H1 (cell line): ENCODE measurements around the gene PCDHA7. TPM values are rescaled to one million over a fixed set of nuclear protein-coding genes. Genes with fewer than 3 reads are reported as not detected.
"Not testable (repeated sequence)": the region's sequence is repeated elsewhere in the genome, so short reads cannot be mapped to it uniquely, and the experiment has no call there.

Experiments used
- CTCF ChIA-PET: fragments of 300-600 bp; sonication (Branson Sonifier 250); formaldehyde crosslinking; loops from one replicate; lab custom pipeline; 2021; ENCODE audit not compliant: partially characterized antibody; lab: Charles Lee
- POLR2A ChIA-PET: fragments of 300-600 bp; sonication (Branson Sonifier 250); formaldehyde crosslinking; loops from one replicate; lab custom pipeline; 2021; ENCODE audit warnings: inconsistent platforms; ENCODE audit not compliant: partially characterized antibody; lab: Charles Lee
- DNase-seq, 2 experiments: peaks; one replicate each; pipeline versions ENCODE4 v3.0.0 to v3.0.0-alpha.2; 2010 to 2022; ENCODE audit warnings: low spot score in 2 of 2, low read depth in 1 of 2, mixed read lengths in 1 of 2
- FAIRE-seq: peaks from 2 replicates; lab custom pipeline; 2011; peaks lifted over from hg19 to GRCh38; lab: Jason Lieb, UNC
- H2AFZ ChIP-seq: 2 replicates; pipeline ENCODE4 v1.8.1; 2012; ENCODE audit warnings: low read length, inconsistent platforms
- H2AK5ac ChIP-seq: 2 replicates; pipeline ENCODE4 v1.6.1; 2013; ENCODE audit warnings: low read depth, low read length
- H2BK120ac ChIP-seq: replicated peaks from 2 replicates; pipeline ENCODE3; 2013; ENCODE audit warnings: low read depth, low read length, inconsistent platforms
- H2BK12ac ChIP-seq: 2 replicates; pipeline ENCODE4 v1.6.1; 2013; ENCODE audit warnings: low read depth, low read length
- H2BK15ac ChIP-seq: 2 replicates; pipeline ENCODE4 v1.6.1; 2013; ENCODE audit warnings: low read length
- H2BK20ac ChIP-seq: 2 replicates; pipeline ENCODE4 v1.6.1; 2013; ENCODE audit warnings: low read length
- H2BK5ac ChIP-seq: 2 replicates; pipeline ENCODE4 v1.6.1; 2013; ENCODE audit warnings: low read depth, low read length
- H3K14ac ChIP-seq: 2 replicates; pipeline ENCODE4 v1.6.1; 2013; ENCODE audit warnings: inconsistent platforms; ENCODE audit not compliant: insufficient read length
- H3K18ac ChIP-seq: 2 replicates; pipeline ENCODE4 v1.6.1; 2013; ENCODE audit warnings: low read length; ENCODE audit errors: extremely low read depth
- H3K23ac ChIP-seq: 2 replicates; pipeline ENCODE4 v1.6.1; 2013; ENCODE audit warnings: inconsistent platforms; ENCODE audit not compliant: insufficient read length
- H3K23me2 ChIP-seq: 2 replicates; pipeline ENCODE4 v1.6.1; 2013; ENCODE audit warnings: low read depth, low read length
- H3K27ac ChIP-seq: 2 replicates; pipeline ENCODE4 v1.6.1; 2011; ENCODE audit warnings: low read depth, low read length, inconsistent platforms
- H3K27me3 ChIP-seq, 4 experiments: replicated peaks in 1 of 4; 1 replicate in 1 of 4; 2 replicates in 3 of 4; pipeline versions ENCODE4 v1.6.1 to v1.8.1; 2011 to 2013; ENCODE audit warnings: low read length in 3 of 4, mild to moderate bottlenecking in 3 of 4, inconsistent platforms in 2 of 4, mixed read lengths in 2 of 4, moderate library complexity in 1 of 4; ENCODE audit not compliant: control insufficient read depth in 3 of 4, insufficient read depth in 3 of 4; ENCODE audit errors: extremely low read depth in 1 of 4
- H3K36me3 ChIP-seq, 4 experiments: 2 replicates each; pipeline versions ENCODE4 v1.6.1 to v1.8.1; 2011 to 2013; ENCODE audit warnings: mild to moderate bottlenecking in 4 of 4, low read length in 3 of 4, moderate library complexity in 2 of 4, control low read depth in 1 of 4, inconsistent platforms in 1 of 4; ENCODE audit not compliant: insufficient read depth in 4 of 4, control insufficient read depth in 2 of 4
- H3K4ac ChIP-seq: replicated peaks from 2 replicates; pipeline ENCODE3; 2013; ENCODE audit warnings: low read length, low read depth, mixed read lengths, inconsistent platforms; ENCODE audit not compliant: insufficient read length
- H3K4me1 ChIP-seq, 4 experiments: replicated peaks in 1 of 4; 1 replicate in 1 of 4; 2 replicates in 3 of 4; pipeline versions ENCODE4 v1.6.1 to v1.8.1; 2011 to 2013; ENCODE audit warnings: low read length in 3 of 4, inconsistent platforms in 2 of 4, mixed read lengths in 1 of 4; ENCODE audit not compliant: insufficient read depth in 4 of 4, control insufficient read depth in 3 of 4
- H3K4me2 ChIP-seq, 2 experiments: 2 replicates each; pipeline versions ENCODE4 v1.6.1 to v1.8.1; 2011 to 2013; ENCODE audit warnings: low read depth in 2 of 2, low read length in 2 of 2, control low read depth in 1 of 2, inconsistent platforms in 1 of 2, mild to moderate bottlenecking in 1 of 2; ENCODE audit not compliant: insufficient read depth in 1 of 2
- H3K4me3 ChIP-seq, 4 experiments: fragments of 200-600, 300-600 bp in 1 of 4; sonication (generic), shearing (Covaris generic), sonication (Bioruptor Twin) in 1 of 4; 2 replicates each; pipeline versions ENCODE4 v1.5.1 to v1.8.1; 2011 to 2016; ENCODE audit warnings: low read length in 4 of 4, low read depth in 3 of 4, control low read depth in 2 of 4, inconsistent platforms in 2 of 4, mild to moderate bottlenecking in 2 of 4, mixed read lengths in 1 of 4, moderate library complexity in 1 of 4; ENCODE audit not compliant: insufficient read depth in 2 of 4; ENCODE audit errors: extremely low read depth in 1 of 4
- H3K56ac ChIP-seq: replicated peaks from 2 replicates; pipeline ENCODE3; 2013; ENCODE audit warnings: low read depth, mild to moderate bottlenecking, mixed read lengths, low read length, inconsistent platforms; ENCODE audit not compliant: insufficient read length
- H3K79me1 ChIP-seq: 2 replicates; pipeline ENCODE4 v1.6.1; 2013; ENCODE audit warnings: low read depth, low read length, control low read depth
- H3K79me2 ChIP-seq, 2 experiments: 2 replicates each; pipeline versions ENCODE4 v1.6.1 to v1.8.1; 2012 to 2013; ENCODE audit warnings: low read length in 2 of 2, mild to moderate bottlenecking in 2 of 2, inconsistent platforms in 1 of 2; ENCODE audit not compliant: insufficient read depth in 2 of 2, control insufficient read depth in 1 of 2
- H3K9ac ChIP-seq, 4 experiments: replicated peaks in 1 of 4; 1 replicate in 1 of 4; 2 replicates in 3 of 4; pipeline versions ENCODE4 v1.6.1 to v1.8.1; 2011 to 2013; ENCODE audit warnings: low read depth in 3 of 4, low read length in 3 of 4, control low read depth in 2 of 4, mild to moderate bottlenecking in 2 of 4, moderate library complexity in 2 of 4, inconsistent platforms in 1 of 4; ENCODE audit errors: extremely low read depth in 1 of 4
- H3K9me3 ChIP-seq, 2 experiments: 2 replicates each; pipeline versions ENCODE4 v1.6.1 to v1.8.1; 2012 to 2013; ENCODE audit warnings: mild to moderate bottlenecking in 2 of 2, moderate library complexity in 2 of 2, control low read depth in 1 of 2, inconsistent platforms in 1 of 2, low read depth in 1 of 2, low read length in 1 of 2, mixed read lengths in 1 of 2; ENCODE audit not compliant: insufficient read depth in 2 of 2
- H4K20me1 ChIP-seq, 2 experiments: replicated peaks in 1 of 2; 2 replicates each; pipeline versions ENCODE3 to v1.8.1; 2011 to 2013; ENCODE audit warnings: inconsistent platforms in 2 of 2, low read length in 2 of 2, mild to moderate bottlenecking in 1 of 2; ENCODE audit not compliant: insufficient read depth in 2 of 2, control insufficient read depth in 1 of 2
- H4K5ac ChIP-seq: 2 replicates; pipeline ENCODE4 v1.6.1; 2013; ENCODE audit warnings: low read length, low read depth, mixed read lengths, inconsistent platforms; ENCODE audit not compliant: insufficient read length
- H4K8ac ChIP-seq: 2 replicates; pipeline ENCODE4 v1.8.0; 2013; ENCODE audit warnings: mild to moderate bottlenecking, moderate library complexity, low read length, inconsistent platforms; ENCODE audit not compliant: insufficient read depth; ENCODE audit errors: extremely low read depth
- H4K91ac ChIP-seq: replicated peaks from 2 replicates; pipeline ENCODE3; 2013; ENCODE audit warnings: low read length, mixed read lengths, inconsistent platforms; ENCODE audit not compliant: insufficient read length
- WGBS, 2 experiments: shearing (Covaris generic) in 1 of 2; methylation state at CpG; one replicate each; pipeline versions ENCODE4 v1.1.6 to v1.1.7; 2013 to 2015; ENCODE audit warnings: low lambda C conversion rate in 2 of 2, mixed read lengths in 2 of 2, inconsistent platforms in 1 of 2, low coverage in 1 of 2, missing lambda C conversion rate in 1 of 2; ENCODE audit not compliant: insufficient replicate concordance in 2 of 2, insufficient coverage in 1 of 2, insufficient read length in 1 of 2; ENCODE audit errors: extremely low coverage in 1 of 2, missing lambda C conversion rate in 1 of 2; 5-methylcytosine and 5-hydroxymethylcytosine counted together
- polyA plus RNA-seq, 7 experiments: library from polyadenylated mRNA; depleted of rRNA in 3 of 7; stranded (reverse) in 5 of 7; unstranded in 2 of 7; fragments of >200 nt in 5 of 7; fragments of 200-250 nt in 2 of 7; gene quantifications; 1 replicate in 5 of 7; 2 replicates in 1 of 7; 4 replicates in 1 of 7; pipeline versions ENCODE4 v1.2.1 to v1.2.3, GENCODE V29; 2011 to 2013; ENCODE audit warnings: missing spikeins in 2 of 7, mixed read lengths in 2 of 7
- total RNA-seq: library from RNA; stranded (reverse); fragmentation: NEBNext Ultra II Directional; extraction: Animal tissue kit (Norgen Biotek cat#: 25700); gene quantifications from 2 replicates; pipeline ENCODE4 v1.2.1, GENCODE V29; 2021

PCDHA7 gene
- total and polyA plus RNA-seq, 2 of the 8 experiments (the other 6 are each of a cell fraction or from before 2014, with no cell fraction given) = 0.86 to 1.6 TPM

DNA sequence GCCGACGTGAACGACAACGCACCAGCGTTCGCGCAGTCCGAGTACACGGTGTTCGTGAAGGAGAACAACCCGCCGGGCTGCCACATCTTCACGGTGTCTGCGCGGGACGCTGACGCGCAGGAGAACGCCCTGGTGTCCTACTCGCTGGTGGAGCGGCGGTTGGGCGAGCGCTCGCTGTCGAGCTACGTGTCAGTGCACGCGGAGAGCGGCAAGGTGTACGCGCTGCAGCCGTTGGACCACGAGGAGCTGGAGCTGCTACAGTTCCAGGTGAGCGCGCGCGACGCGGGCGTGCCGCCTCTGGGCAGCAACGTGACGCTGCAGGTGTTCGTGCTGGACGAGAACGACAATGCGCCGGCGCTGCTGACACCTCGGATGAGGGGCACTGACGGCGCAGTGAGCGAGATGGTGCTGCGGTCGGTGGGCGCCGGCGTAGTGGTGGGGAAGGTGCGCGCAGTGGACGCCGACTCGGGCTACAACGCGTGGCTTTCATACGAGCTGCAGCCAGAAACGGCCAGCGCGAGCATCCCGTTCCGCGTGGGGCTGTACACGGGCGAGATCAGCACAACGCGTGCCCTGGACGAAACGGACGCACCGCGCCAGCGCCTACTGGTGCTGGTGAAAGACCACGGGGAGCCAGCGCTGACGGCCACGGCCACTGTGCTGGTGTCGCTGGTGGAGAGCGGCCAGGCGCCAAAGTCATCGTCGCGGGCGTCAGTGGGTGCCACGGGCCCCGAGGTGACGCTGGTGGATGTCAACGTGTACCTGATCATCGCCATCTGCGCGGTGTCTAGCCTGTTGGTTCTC is 16.0 kb downstream of the PCDHA7 start:
- DNase-seq, H3K4ac ChIP-seq, H3K4me3 ChIP-seq, H4K8ac ChIP-seq, H4K5ac ChIP-seq, H2BK15ac ChIP-seq, H2BK20ac ChIP-seq, H3K27me3 ChIP-seq, H3K23me2 ChIP-seq, H4K20me1 ChIP-seq, H2AK5ac ChIP-seq, H3K14ac ChIP-seq, H2AFZ ChIP-seq, H3K23ac ChIP-seq, H4K91ac ChIP-seq, H3K79me2 ChIP-seq, H3K4me2 ChIP-seq, H3K18ac ChIP-seq, H2BK12ac ChIP-seq, FAIRE-seq, H3K56ac ChIP-seq, H3K9me3 ChIP-seq, H3K9ac ChIP-seq, POLR2A ChIA-PET, H3K4me1 ChIP-seq, H3K27ac ChIP-seq, H2BK120ac ChIP-seq, H2BK5ac ChIP-seq, H3K79me1 ChIP-seq: not testable (repeated sequence)
- CTCF ChIA-PET = interaction anchor here (1.5 kb wide), 1 partner anchor 16 kb away, joined by 4 read pairs; the partner anchor contains the start of gene PCDHA7
- H3K36me3 ChIP-seq = peaks cover 0 to 10% (median 0%) of the 10 kb centered on the region in 4 experiments; a peak in 1 of 8 replicates
- WGBS, 2 experiments = 97% methylated on average over 29 of the region's 101 CpGs; no CpG with 5 or more reads in 1 of the 2 experiments
